OCI-LY1 (cell line): ENCODE results near the gene PCDHGA6.

ENCODE experiments used
- CTCF ChIP-seq: fragments of 200-600 bp; sonication (generic), shearing (Covaris generic); IDR thresholded peaks from 2 replicates; pipeline ENCODE4 v1.5.1; 2017; ENCODE audit warnings: mild to moderate bottlenecking, antibody characterized with exemption, low read length, moderate library complexity, mixed read lengths
- EZH2 ChIP-seq: fragments of 200-600 bp; sonication (generic), shearing (Covaris generic); IDR thresholded peaks from 2 replicates; pipeline ENCODE4 v1.8.0; 2017; ENCODE audit warnings: borderline replicate concordance, mixed run types, mild to moderate bottlenecking, antibody characterized with exemption, low read length, moderate library complexity, mixed read lengths

GRCh38 chr5:141374627-141375026, 936 bp downstream of the PCDHGA6 start:
- TF ChIP-seq CTCF (no peak), EZH2 (no peak)
